HepG2 (cell line): ENCODE results near the gene CHTF8. TPM values are rescaled to one million over a fixed set of nuclear protein-coding genes. Genes with fewer than 3 reads are reported as not detected.

Experiments
- CBX1 ChIP-seq: IDR thresholded peaks from one replicate; pipeline ENCODE4 v1.6.1; 2016; ENCODE audit warnings: antibody characterized with exemption, low read depth
- FLYWCH1 ChIP-seq: sonication (generic); formaldehyde crosslinking; IDR thresholded peaks from 2 replicates; pipeline ENCODE4 v1.8.1; 2023; ENCODE audit warnings: mild to moderate bottlenecking, missing genetic modification reagents
- GABPA ChIP-seq, 2 experiments: IDR thresholded peaks; 2 replicates each; pipeline ENCODE4 v1.6.1; 2011 to 2016; ENCODE audit warnings: low read depth in 2 of 2, low read length in 1 of 2, missing biosample characterization in 1 of 2, missing genetic modification characterization in 1 of 2
- GABPB1 ChIP-seq: IDR thresholded peaks from 2 replicates; pipeline ENCODE4 v1.6.1; 2016; ENCODE audit warnings: mild to moderate bottlenecking, missing genetic modification reagents, moderate library complexity, missing compliant biosample characterization
- HMG20A ChIP-seq: IDR thresholded peaks from 2 replicates; pipeline ENCODE4 v1.6.1; 2016; ENCODE audit warnings: borderline replicate concordance
- MYC ChIP-seq: sonication (generic); formaldehyde crosslinking; IDR thresholded peaks from 2 replicates; pipeline ENCODE4 v1.9.0; 2021; ENCODE audit warnings: missing genetic modification reagents, borderline replicate concordance
- NR3C1 ChIP-seq: sonication (generic); formaldehyde crosslinking; IDR thresholded peaks from 2 replicates; pipeline ENCODE4 v1.4.0; 2020; ENCODE audit warnings: missing genetic modification reagents
- PAF1 ChIP-seq: IDR thresholded peaks from 2 replicates; pipeline ENCODE4 v1.6.1; 2016; ENCODE audit warnings: missing genetic modification reagents, missing compliant biosample characterization
- THAP9 ChIP-seq: sonication (generic); formaldehyde crosslinking; IDR thresholded peaks from 2 replicates; pipeline ENCODE4; 2020; ENCODE audit warnings: missing genetic modification reagents, mild to moderate bottlenecking, borderline replicate concordance
- TRIM24 ChIP-seq: sonication (generic); formaldehyde crosslinking; IDR thresholded peaks from 2 replicates; pipeline ENCODE4 v1.8.0; 2022; ENCODE audit warnings: mild to moderate bottlenecking, missing genetic modification reagents
- ZHX2 ChIP-seq, 2 experiments: sonication (generic) in 1 of 2; formaldehyde crosslinking in 1 of 2; IDR thresholded peaks; 2 replicates each; pipeline versions ENCODE4 v1.6.1 to v1.9.0; 2014 to 2022; ENCODE audit warnings: antibody characterized with exemption in 1 of 2, borderline replicate concordance in 1 of 2, inconsistent platforms in 1 of 2, low read depth in 1 of 2, missing genetic modification reagents in 1 of 2
- ZNF101 ChIP-seq: sonication (generic); formaldehyde crosslinking; IDR thresholded peaks from 2 replicates; pipeline ENCODE4 v1.4.0; 2020; ENCODE audit warnings: mild to moderate bottlenecking, low read depth, missing genetic modification reagents, borderline replicate concordance
- ZNF253 ChIP-seq: sonication (generic); formaldehyde crosslinking; IDR thresholded peaks from 2 replicates; pipeline ENCODE4 v1.8.0; 2022; ENCODE audit warnings: mild to moderate bottlenecking, missing genetic modification reagents, borderline replicate concordance
- ZNF331 ChIP-seq: sonication (generic); formaldehyde crosslinking; IDR thresholded peaks from 2 replicates; pipeline ENCODE4 v1.4.0; 2020; ENCODE audit warnings: missing genetic modification reagents
- ZNF574 ChIP-seq: sonication (generic); formaldehyde crosslinking; IDR thresholded peaks from 2 replicates; pipeline ENCODE4 v1.4.0; 2020; ENCODE audit warnings: missing genetic modification reagents
- ZNF790 ChIP-seq: sonication (generic); formaldehyde crosslinking; IDR thresholded peaks from 2 replicates; pipeline ENCODE4 v1.8.0; 2022; ENCODE audit warnings: missing genetic modification reagents, mild to moderate bottlenecking, borderline replicate concordance
- ZNF879 ChIP-seq: sonication (generic); formaldehyde crosslinking; IDR thresholded peaks from 2 replicates; pipeline ENCODE4 v1.8.1; 2023; ENCODE audit warnings: missing genetic modification reagents
- polyA plus RNA-seq, 8 experiments: library from polyadenylated mRNA; depleted of rRNA in 3 of 8; stranded (reverse) in 7 of 8; unstranded in 1 of 8; fragments of >200 nt; fragmentation: Illumina TruSeq in 4 of 8; extraction: Trizol in 4 of 8; gene quantifications; 2 replicates each; pipeline versions ENCODE4 v1.2.1 to v1.2.3, GENCODE V29; 2011 to 2016; ENCODE audit warnings: low read depth in 4 of 8, missing spikeins in 1 of 8, mixed read lengths in 1 of 8; ENCODE audit not compliant: insufficient read depth in 1 of 8
- total RNA-seq, 5 experiments: library from RNA; depleted of rRNA; stranded (reverse); fragments of >200 nt; fragmentation: Illumina TruSeq; extraction: Trizol; gene quantifications; 2 replicates each; pipeline ENCODE4 v1.2.3, GENCODE V29; 2016; ENCODE audit warnings: low read depth in 1 of 5

The CHTF8 gene
- total and polyA plus RNA-seq, 2 of the 13 experiments (the other 11 are each of a cell fraction or from before 2014, with no cell fraction given): 37.2 to 67.5 TPM

GRCh38 chr16:69089091-69089910 is 43.1 kb downstream of the CHTF8 start (continued):
- TF ChIP-seq ZHX2 (IDR thresholded peaks at IDR 0.05; ENCODE audit: low read depth) (no peak), ZHX2 (CRISPR knock-in tag; IDR thresholded peaks at IDR 0.05; ENCODE audit: borderline replicate concordance) (no peak), PAF1 (CRISPR knock-in tag) (no peak), GABPB1 (CRISPR knock-in tag) (0 out of 2 replicates have a peak, but pooled peaks have one; percentile 33), ZNF574 (CRISPR knock-in tag) (peak; percentile 48), THAP9 (CRISPR knock-in tag) (peak; percentile 61; the same call in 1 of the 2 replicates), NR3C1 (CRISPR knock-in tag) (no peak), ZNF790 (CRISPR knock-in tag) (no peak), CBX1 (peak; percentile 65), FLYWCH1 (CRISPR knock-in tag) (no peak), MYC (CRISPR knock-in tag) (peak; percentile 94), ZNF101 (no peak), GABPA (IDR thresholded peaks at IDR 0.05; ENCODE audit: low read depth, low read length) (no peak), GABPA (CRISPR knock-in tag; IDR thresholded peaks at IDR 0.05; ENCODE audit: low read depth) (no peak), TRIM24 (CRISPR knock-in tag) (peak; percentile 72), ZNF879 (CRISPR knock-in tag) (no peak), ZNF331 (CRISPR knock-in tag) (peak; percentile 42; the same call in 1 of the 2 replicates), ZNF253 (CRISPR knock-in tag) (no peak), HMG20A (CRISPR knock-in tag) (no peak)
